ENCODE results near the gene PROZ.

The PROZ gene

GRCh38 chr13:113144255-113144629 is 14.2 kb upstream of the PROZ start:
- H3K27me3 ChIP-seq (ENCODE audit: insufficient read depth, low read length), result no peaks in the 10 kb centered on the region
- no peaks in the 10 kb centered on the region for H3K36me3 ChIP-seq (ENCODE audit: insufficient read depth, low read length)

GRCh38 chr13:113145496-113145895 is 13.0 kb upstream of the PROZ start:
- H3K36me3 ChIP-seq (ENCODE audit: insufficient read depth, low read length), result no peaks in the 10 kb centered on the region
- no peaks in the 10 kb centered on the region for H3K27me3 ChIP-seq (ENCODE audit: insufficient read depth, low read length)
- H3K27ac ChIP-seq (ENCODE audit: low read depth, low read length), result no peak overlapping the region
- H3K4me1 ChIP-seq (ENCODE audit: control insufficient read depth, insufficient read depth, low read length, unreplicated experiment), result no peaks in the 10 kb centered on the region
- no peak overlapping the region for H3K4me3 ChIP-seq (ENCODE audit: low read depth, low read length)
- no peak overlapping the region for H2AFZ ChIP-seq (ENCODE audit: low read length, unreplicated experiment)
- H3K79me2 ChIP-seq (ENCODE audit: control insufficient read depth, insufficient read depth, low read length, unreplicated experiment), result no peaks in the 10 kb centered on the region

More at GRCh38 chr13:113144255-113144629, 14.2 kb upstream of the PROZ start:
- no peak overlapping the region for H2AFZ ChIP-seq (ENCODE audit: low read length, unreplicated experiment)
- no peaks in the 10 kb centered on the region for H3K4me1 ChIP-seq (ENCODE audit: control insufficient read depth, insufficient read depth, low read length, unreplicated experiment)
- H3K79me2 ChIP-seq (ENCODE audit: control insufficient read depth, insufficient read depth, low read length, unreplicated experiment), result no peaks in the 10 kb centered on the region
- no peak overlapping the region for H3K27ac ChIP-seq (ENCODE audit: low read depth, low read length)
- no peak overlapping the region for H3K4me3 ChIP-seq (ENCODE audit: low read depth, low read length)

- Histone ChIP-seq H3K4me1 (ENCODE audit: control insufficient read depth, insufficient read depth, low read length, unreplicated experiment) (no peaks in the 10 kb centered on the region), H3K27me3 (ENCODE audit: insufficient read depth, low read length) (no peaks in the 10 kb centered on the region), H3K4me3 (ENCODE audit: low read depth, low read length) (no peak overlapping the region), H3K79me2 (ENCODE audit: control insufficient read depth, insufficient read depth, low read length, unreplicated experiment) (no peaks in the 10 kb centered on the region), H3K36me3 (ENCODE audit: insufficient read depth, low read length) (no peaks in the 10 kb centered on the region), H2AFZ (ENCODE audit: low read length, unreplicated experiment) (no peak overlapping the region), H3K27ac (ENCODE audit: low read depth, low read length) (no peak overlapping the region)
Measured at GRCh38 chr13:113145911-113146598, 12.4 kb upstream of the PROZ start.

- no peaks in the 10 kb centered on the region for H3K79me2 ChIP-seq (ENCODE audit: control insufficient read depth, insufficient read depth, low read length, unreplicated experiment)
- no peak overlapping the region for H3K27ac ChIP-seq (ENCODE audit: low read depth, low read length)
- H2AFZ ChIP-seq (ENCODE audit: low read length, unreplicated experiment), result no peak overlapping the region
- no peaks in the 10 kb centered on the region for H3K4me1 ChIP-seq (ENCODE audit: control insufficient read depth, insufficient read depth, low read length, unreplicated experiment)
- H3K36me3 ChIP-seq (ENCODE audit: insufficient read depth, low read length), result no peaks in the 10 kb centered on the region
- no peak overlapping the region for H3K4me3 ChIP-seq (ENCODE audit: low read depth, low read length)
- no peaks in the 10 kb centered on the region for H3K27me3 ChIP-seq (ENCODE audit: insufficient read depth, low read length)
Measured at GRCh38 chr13:113146750-113147149, 11.7 kb upstream of the PROZ start.

- Histone ChIP-seq H3K4me3 (ENCODE audit: low read depth, low read length) (no peak overlapping the region), H3K79me2 (ENCODE audit: control insufficient read depth, insufficient read depth, low read length, unreplicated experiment) (no peaks in the 10 kb centered on the region), H3K27ac (ENCODE audit: low read depth, low read length) (no peak overlapping the region), H3K27me3 (ENCODE audit: insufficient read depth, low read length) (no peaks in the 10 kb centered on the region), H2AFZ (ENCODE audit: low read length, unreplicated experiment) (no peak overlapping the region), H3K4me1 (ENCODE audit: control insufficient read depth, insufficient read depth, low read length, unreplicated experiment) (no peaks in the 10 kb centered on the region), H3K36me3 (ENCODE audit: insufficient read depth, low read length) (no peaks in the 10 kb centered on the region)
Measured at GRCh38 chr13:113147206-113147605, 11.2 kb upstream of the PROZ start.

GRCh38 chr13:113148407-113148806 is 10.0 kb upstream of the PROZ start:
- no peaks in the 10 kb centered on the region for H3K27me3 ChIP-seq (ENCODE audit: insufficient read depth, low read length)
- H3K79me2 ChIP-seq (ENCODE audit: control insufficient read depth, insufficient read depth, low read length, unreplicated experiment), result no peaks in the 10 kb centered on the region
- no peak overlapping the region for H3K4me3 ChIP-seq (ENCODE audit: low read depth, low read length)
- H3K36me3 ChIP-seq (ENCODE audit: insufficient read depth, low read length), result no peaks in the 10 kb centered on the region
- H2AFZ ChIP-seq (ENCODE audit: low read length, unreplicated experiment), result no peak overlapping the region
- H3K4me1 ChIP-seq (ENCODE audit: control insufficient read depth, insufficient read depth, low read length, unreplicated experiment), result peaks cover 2% of the 10 kb centered on the region
- H3K27ac ChIP-seq (ENCODE audit: low read depth, low read length), result no peak overlapping the region

- Histone ChIP-seq H3K4me3 (ENCODE audit: low read depth, low read length) (no peak overlapping the region), H3K79me2 (ENCODE audit: control insufficient read depth, insufficient read depth, low read length, unreplicated experiment) (no peaks in the 10 kb centered on the region), H3K27me3 (ENCODE audit: insufficient read depth, low read length) (no peaks in the 10 kb centered on the region), H3K27ac (ENCODE audit: low read depth, low read length) (no peak overlapping the region), H2AFZ (ENCODE audit: low read length, unreplicated experiment) (no peak overlapping the region), H3K4me1 (ENCODE audit: control insufficient read depth, insufficient read depth, low read length, unreplicated experiment) (peaks cover 5% of the 10 kb centered on the region), H3K36me3 (ENCODE audit: insufficient read depth, low read length) (no peaks in the 10 kb centered on the region)
Measured at GRCh38 chr13:113148940-113149503, 9.4 kb upstream of the PROZ start.

GRCh38 chr13:113149711-113150549 is 8.5 kb upstream of the PROZ start:
- no peak overlapping the region for H2AFZ ChIP-seq (ENCODE audit: low read length, unreplicated experiment)
- H3K4me1 ChIP-seq (ENCODE audit: control insufficient read depth, insufficient read depth, low read length, unreplicated experiment), result peaks cover 5% of the 10 kb centered on the region
- H3K79me2 ChIP-seq (ENCODE audit: control insufficient read depth, insufficient read depth, low read length, unreplicated experiment), result no peaks in the 10 kb centered on the region
- H3K27me3 ChIP-seq (ENCODE audit: insufficient read depth, low read length), result no peaks in the 10 kb centered on the region
- H3K36me3 ChIP-seq (ENCODE audit: insufficient read depth, low read length), result no peaks in the 10 kb centered on the region
- H3K4me3 ChIP-seq (ENCODE audit: low read depth, low read length), result no peak overlapping the region
- no peak overlapping the region for H3K27ac ChIP-seq (ENCODE audit: low read depth, low read length)

- Histone ChIP-seq H3K27ac (ENCODE audit: low read depth, low read length) (no peak overlapping the region), H3K4me3 (ENCODE audit: low read depth, low read length) (no peak overlapping the region), H3K36me3 (ENCODE audit: insufficient read depth, low read length) (no peaks in the 10 kb centered on the region), H3K79me2 (ENCODE audit: control insufficient read depth, insufficient read depth, low read length, unreplicated experiment) (no peaks in the 10 kb centered on the region), H3K27me3 (ENCODE audit: insufficient read depth, low read length) (no peaks in the 10 kb centered on the region), H3K4me1 (ENCODE audit: control insufficient read depth, insufficient read depth, low read length, unreplicated experiment) (peaks cover 5% of the 10 kb centered on the region), H2AFZ (ENCODE audit: low read length, unreplicated experiment) (no peak overlapping the region)
Measured at GRCh38 chr13:113150550-113151365, 7.7 kb upstream of the PROZ start.
